SH-SY5Y (cell line): ENCODE measurements around the gene SULT2A1.

Experiments used
- GATA2 ChIP-seq: IDR thresholded peaks from 2 replicates; pipeline ENCODE4 v1.6.1; 2011; ENCODE audit warnings: mild to moderate bottlenecking, low read depth, low read length
- GATA3 ChIP-seq: IDR thresholded peaks from 2 replicates; pipeline ENCODE4 v1.6.1; 2011; ENCODE audit warnings: low read depth, mild to moderate bottlenecking, low read length, moderate library complexity

- TF ChIP-seq GATA3: no peak
- TF ChIP-seq GATA2: no peak
Observed at GRCh38 chr19:47839411-47839810, 46.7 kb downstream of the SULT2A1 start.
